ENCODE results near the gene GRM1. TPM values are rescaled to one million over a fixed set of nuclear protein-coding genes. Genes with fewer than 3 reads are reported as not detected.

GRM1 gene
- total RNA-seq, 1 donor from 2014 or later = 0.05 TPM

GRCh38 chr6:146470091-146470770 is 441.4 kb downstream of the GRM1 start:
- Histone ChIP-seq H4K20me1 (ENCODE audit: insufficient read depth, low read length) (no peaks in the 10 kb centered on the region), H3K36me3 (ENCODE audit: insufficient read depth, low read length) (no peaks in the 10 kb centered on the region), H3K27me3 (ENCODE audit: insufficient read depth, low read length) (no peaks in the 10 kb centered on the region), H3K9ac (ENCODE audit: low read length) (no peak overlapping the region), H3K4me3 (ENCODE audit: insufficient read depth, low read depth, low read length) (no peak overlapping the region), H2AFZ (ENCODE audit: low read depth, low read length) (no peak overlapping the region), H3K4me2 (ENCODE audit: low read length) (no peak overlapping the region), H3K4me1 (ENCODE audit: insufficient read depth, low read length) (no peaks in the 10 kb centered on the region), H3K27ac (ENCODE audit: low read depth, low read length) (no peak overlapping the region), H3K9me3 (ENCODE audit: insufficient read depth, low read depth, low read length) (no peaks in the 10 kb centered on the region), H3K79me2 (ENCODE audit: insufficient read depth, low read length) (no peaks in the 10 kb centered on the region)
- FAIRE-seq (no peak), DNase-seq (ENCODE audit: low read depth) (no peak)
- Mint-ChIP-seq H3K4me1 (ENCODE audit: low read depth, unreplicated experiment) (no peaks in the 10 kb centered on the region), H3K4me3 (ENCODE audit: unreplicated experiment) (no peak overlapping the region), H3K27me3 (ENCODE audit: low read depth, unreplicated experiment) (no peaks in the 10 kb centered on the region), H3K9me3 (ENCODE audit: unreplicated experiment) (no peaks in the 10 kb centered on the region), H3K27ac (ENCODE audit: unreplicated experiment) (no peak overlapping the region), H3K36me3 (ENCODE audit: low read depth, unreplicated experiment) (no peaks in the 10 kb centered on the region)
- no peak for TF ChIP-seq CTCF (IDR thresholded peaks at IDR 0.05; ENCODE audit: insufficient read depth, low read depth, low read length)
- TF ChIP-seq EZH2 (IDR thresholded peaks at IDR 0.05; ENCODE audit: insufficient read depth, low read length) = no peak

GRCh38 chr6:146472918-146473317 is 444.1 kb downstream of the GRM1 start:
- Mint-ChIP-seq H3K4me1 (ENCODE audit: low read depth, unreplicated experiment) (no peaks in the 10 kb centered on the region), H3K27ac (ENCODE audit: unreplicated experiment) (no peak overlapping the region), H3K9me3 (ENCODE audit: unreplicated experiment) (no peaks in the 10 kb centered on the region), H3K4me3 (ENCODE audit: unreplicated experiment) (no peak overlapping the region), H3K36me3 (ENCODE audit: low read depth, unreplicated experiment) (no peaks in the 10 kb centered on the region), H3K27me3 (ENCODE audit: low read depth, unreplicated experiment) (peaks cover 3% of the 10 kb centered on the region)
- Histone ChIP-seq H3K4me1 (ENCODE audit: insufficient read depth, low read length) (no peaks in the 10 kb centered on the region), H3K9ac (ENCODE audit: low read length) (no peak overlapping the region), H3K4me3 (ENCODE audit: insufficient read depth, low read depth, low read length) (no peak overlapping the region), H4K20me1 (ENCODE audit: insufficient read depth, low read length) (no peaks in the 10 kb centered on the region), H3K4me2 (ENCODE audit: low read length) (no peak overlapping the region), H3K27me3 (ENCODE audit: insufficient read depth, low read length) (no peaks in the 10 kb centered on the region), H3K27ac (ENCODE audit: low read depth, low read length) (no peak overlapping the region), H3K79me2 (ENCODE audit: insufficient read depth, low read length) (no peaks in the 10 kb centered on the region), H2AFZ (ENCODE audit: low read depth, low read length) (no peak overlapping the region), H3K36me3 (ENCODE audit: insufficient read depth, low read length) (no peaks in the 10 kb centered on the region), H3K9me3 (ENCODE audit: insufficient read depth, low read depth, low read length) (no peaks in the 10 kb centered on the region)
- DNase-seq (ENCODE audit: low read depth) (no peak), FAIRE-seq (no peak)
- TF ChIP-seq CTCF (IDR thresholded peaks at IDR 0.05; ENCODE audit: insufficient read depth, low read depth, low read length) (no peak), EZH2 (IDR thresholded peaks at IDR 0.05; ENCODE audit: insufficient read depth, low read length) (no peak)

GRCh38 chr6:146481527-146481926 is 452.7 kb downstream of the GRM1 start:
- TF ChIP-seq CTCF (IDR thresholded peaks at IDR 0.05; ENCODE audit: insufficient read depth, low read depth, low read length) (no peak), EZH2 (IDR thresholded peaks at IDR 0.05; ENCODE audit: insufficient read depth, low read length) (no peak)
- no peaks in the 10 kb centered on the region for H3K79me2 ChIP-seq (ENCODE audit: insufficient read depth, low read length)
- Mint-ChIP-seq H3K27ac (ENCODE audit: unreplicated experiment) (no peak overlapping the region), H3K4me3 (ENCODE audit: unreplicated experiment) (no peak overlapping the region), H3K4me1 (ENCODE audit: low read depth, unreplicated experiment) (no peaks in the 10 kb centered on the region), H3K27me3 (ENCODE audit: low read depth, unreplicated experiment) (no peaks in the 10 kb centered on the region), H3K9me3 (ENCODE audit: unreplicated experiment) (peaks cover 2% of the 10 kb centered on the region), H3K36me3 (ENCODE audit: low read depth, unreplicated experiment) (no peaks in the 10 kb centered on the region)
- no peaks in the 10 kb centered on the region for H3K27me3 ChIP-seq (ENCODE audit: insufficient read depth, low read length)
- no peak for FAIRE-seq
- no peak overlapping the region for H3K27ac ChIP-seq (ENCODE audit: low read depth, low read length)
- H3K4me2 ChIP-seq (ENCODE audit: low read length) = no peak overlapping the region
- H3K9ac ChIP-seq (ENCODE audit: low read length) = no peak overlapping the region
- DNase-seq (ENCODE audit: low read depth) = no peak
- no peaks in the 10 kb centered on the region for H3K4me1 ChIP-seq (ENCODE audit: insufficient read depth, low read length)
- H2AFZ ChIP-seq (ENCODE audit: low read depth, low read length) = no peak overlapping the region
- H4K20me1 ChIP-seq (ENCODE audit: insufficient read depth, low read length) = no peaks in the 10 kb centered on the region
- no peaks in the 10 kb centered on the region for H3K9me3 ChIP-seq (ENCODE audit: insufficient read depth, low read depth, low read length)
- no peak overlapping the region for H3K4me3 ChIP-seq (ENCODE audit: insufficient read depth, low read depth, low read length)
- H3K36me3 ChIP-seq (ENCODE audit: insufficient read depth, low read length) = no peaks in the 10 kb centered on the region

All from astrocyte (in vitro differentiated cells and primary cell).